ENCODE measurements around the gene ATP10A.
"Not testable (repeated sequence)": the region's sequence is repeated elsewhere in the genome, so short reads cannot be mapped to it uniquely, and the experiment has no call there.

ATP10A gene

GRCh38 chr15:25884370-25884769 lies 21.2 kb upstream of the ATP10A start:
- in situ Hi-C loops (cut with HindIII; ENCODE audit: low sequenced_read_pairs): no loop called here

- in situ Hi-C loops (cut with HindIII; ENCODE audit: low sequenced_read_pairs): no loop called here
These were observed 20.5 kb upstream of the ATP10A start for GRCh38 chr15:25883463-25884259.

GRCh38 chr15:25882466-25882865 lies 19.3 kb upstream of the ATP10A start:
- in situ Hi-C loops (cut with HindIII; ENCODE audit: low sequenced_read_pairs): no loop called here

- in situ Hi-C loops (cut with HindIII; ENCODE audit: low sequenced_read_pairs): not testable (repeated sequence)
These were observed 17.8 kb upstream of the ATP10A start for GRCh38 chr15:25880877-25881276.

- in situ Hi-C loops (cut with HindIII; ENCODE audit: low sequenced_read_pairs): no loop called here
These were observed 17.3 kb upstream of the ATP10A start for GRCh38 chr15:25880411-25880810.

- in situ Hi-C loops (cut with HindIII; ENCODE audit: low sequenced_read_pairs): no loop called here
These were observed 16.3 kb upstream of the ATP10A start for GRCh38 chr15:25879438-25879837.

GRCh38 chr15:25877681-25878080 lies 14.6 kb upstream of the ATP10A start:
- in situ Hi-C loops (cut with HindIII; ENCODE audit: low sequenced_read_pairs): no loop called here

- in situ Hi-C loops (cut with HindIII; ENCODE audit: low sequenced_read_pairs): no loop called here
These were observed 13.4 kb upstream of the ATP10A start for GRCh38 chr15:25876231-25877140.

- in situ Hi-C loops (cut with HindIII; ENCODE audit: low sequenced_read_pairs): no loop called here
These were observed 12.4 kb upstream of the ATP10A start for GRCh38 chr15:25875566-25875965.

- in situ Hi-C loops (cut with HindIII; ENCODE audit: low sequenced_read_pairs): no loop called here
These were observed 11.3 kb upstream of the ATP10A start for GRCh38 chr15:25874379-25874778.

GRCh38 chr15:25871403-25871802 lies 8.3 kb upstream of the ATP10A start:
- in situ Hi-C loops (cut with HindIII; ENCODE audit: low sequenced_read_pairs): no loop called here

GRCh38 chr15:25870938-25871337 lies 7.8 kb upstream of the ATP10A start:
- in situ Hi-C loops (cut with HindIII; ENCODE audit: low sequenced_read_pairs): no loop called here

- in situ Hi-C loops (cut with HindIII; ENCODE audit: low sequenced_read_pairs): no loop called here
These were observed 6.6 kb upstream of the ATP10A start for GRCh38 chr15:25869701-25870100.

- in situ Hi-C loops (cut with HindIII; ENCODE audit: low sequenced_read_pairs): no loop called here
These were observed 3.7 kb upstream of the ATP10A start for GRCh38 chr15:25866874-25867273.

- in situ Hi-C loops (cut with HindIII; ENCODE audit: low sequenced_read_pairs): no loop called here
These were observed 3.1 kb upstream of the ATP10A start for GRCh38 chr15:25866251-25866650.

- in situ Hi-C loops (cut with HindIII; ENCODE audit: low sequenced_read_pairs): no loop called here
These were observed 1.8 kb upstream of the ATP10A start for GRCh38 chr15:25864966-25865365.

GRCh38 chr15:25863968-25864580 lies 947 bp upstream of the ATP10A start:
- in situ Hi-C loops (cut with HindIII; ENCODE audit: low sequenced_read_pairs): no loop called here

- in situ Hi-C loops (cut with HindIII; ENCODE audit: low sequenced_read_pairs): no loop called here
These were observed 536 bp downstream of the ATP10A start for GRCh38 chr15:25862472-25863110.

- in situ Hi-C loops (cut with HindIII; ENCODE audit: low sequenced_read_pairs): no loop called here
These were observed 1.1 kb downstream of the ATP10A start for GRCh38 chr15:25862071-25862471.

- in situ Hi-C loops (cut with HindIII; ENCODE audit: low sequenced_read_pairs): no loop called here
These were observed 2.0 kb downstream of the ATP10A start for GRCh38 chr15:25860885-25861866.
